ENCODE results near the gene RNASET2. TPM values are rescaled to one million over a fixed set of nuclear protein-coding genes. Genes with fewer than 3 reads are reported as not detected.
A peak's percentile ranks its signal among the peaks of the same experiment; 100 is the strongest.

RNASET2 gene
- total and polyA plus RNA-seq, 2 donors (not counting 1 experiment from before 2014, with no cell fraction given), result 12.9 to 18.0 TPM

DNA sequence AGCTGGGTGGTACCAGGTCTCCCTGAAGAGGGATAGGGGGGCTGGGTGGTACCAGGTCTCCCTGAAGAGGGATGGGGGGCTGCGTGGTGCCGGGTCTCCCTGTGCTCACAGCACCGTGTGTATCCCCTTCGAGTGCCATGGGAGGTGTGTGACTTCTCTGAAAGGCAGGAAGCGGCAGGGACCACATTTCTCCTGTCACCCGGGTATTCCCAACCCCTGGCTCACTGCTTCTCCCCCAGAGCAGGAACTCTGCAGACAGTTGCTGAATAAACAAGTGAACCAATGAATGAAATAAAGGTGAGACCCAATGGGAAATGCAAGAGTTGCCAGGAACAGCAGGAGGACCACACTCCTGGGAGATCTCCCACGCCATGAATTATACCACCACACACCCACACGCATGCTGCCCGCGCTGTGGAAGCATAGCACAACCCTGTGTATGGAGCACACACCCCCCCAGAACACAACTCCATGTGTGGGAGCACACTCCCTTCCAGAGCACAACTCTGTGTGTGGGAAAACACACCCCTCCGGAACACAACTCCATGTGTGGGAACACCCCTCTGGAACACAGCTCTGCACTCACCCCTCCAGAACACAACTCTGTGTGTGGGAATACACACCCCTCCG, 50.7 kb downstream of the RNASET2 start:
- H4K20me1 ChIP-seq (ENCODE audit: control insufficient read depth, extremely low read depth, insufficient read depth, low read length), result no peaks in the 10 kb centered on the region
- no peak overlapping the region for H2AFZ ChIP-seq (ENCODE audit: low read length)
- no peak overlapping the region for H3K4me3 ChIP-seq (replicated peaks in 1 of 4; ENCODE audit: control extremely low read depth in 1 of 4, insufficient read depth in 1 of 4, low read depth in 3 of 4, low read length in 4 of 4)
- H3K9ac ChIP-seq (ENCODE audit: insufficient read depth, low read length), result no peak overlapping the region
- H3K79me2 ChIP-seq (ENCODE audit: control insufficient read depth, insufficient read depth, low read length), result no peaks in the 10 kb centered on the region
- H3K27ac ChIP-seq (ENCODE audit: insufficient read depth, low read length), result no peak overlapping the region
- H3K4me2 ChIP-seq (ENCODE audit: extremely low read depth, insufficient read depth, low read length), result no peak overlapping the region
- no peaks in the 10 kb centered on the region for H3K36me3 ChIP-seq (ENCODE audit: control insufficient read depth, insufficient read depth, low read length)
- no peaks in the 10 kb centered on the region for H3K9me3 ChIP-seq (ENCODE audit: control insufficient read depth, insufficient read depth, low read depth, low read length)
- no peak for TF ChIP-seq EZH2 (IDR thresholded peaks at IDR 0.05; ENCODE audit: low read length, missing control alignments)
- TF ChIP-seq, protein P1, sequence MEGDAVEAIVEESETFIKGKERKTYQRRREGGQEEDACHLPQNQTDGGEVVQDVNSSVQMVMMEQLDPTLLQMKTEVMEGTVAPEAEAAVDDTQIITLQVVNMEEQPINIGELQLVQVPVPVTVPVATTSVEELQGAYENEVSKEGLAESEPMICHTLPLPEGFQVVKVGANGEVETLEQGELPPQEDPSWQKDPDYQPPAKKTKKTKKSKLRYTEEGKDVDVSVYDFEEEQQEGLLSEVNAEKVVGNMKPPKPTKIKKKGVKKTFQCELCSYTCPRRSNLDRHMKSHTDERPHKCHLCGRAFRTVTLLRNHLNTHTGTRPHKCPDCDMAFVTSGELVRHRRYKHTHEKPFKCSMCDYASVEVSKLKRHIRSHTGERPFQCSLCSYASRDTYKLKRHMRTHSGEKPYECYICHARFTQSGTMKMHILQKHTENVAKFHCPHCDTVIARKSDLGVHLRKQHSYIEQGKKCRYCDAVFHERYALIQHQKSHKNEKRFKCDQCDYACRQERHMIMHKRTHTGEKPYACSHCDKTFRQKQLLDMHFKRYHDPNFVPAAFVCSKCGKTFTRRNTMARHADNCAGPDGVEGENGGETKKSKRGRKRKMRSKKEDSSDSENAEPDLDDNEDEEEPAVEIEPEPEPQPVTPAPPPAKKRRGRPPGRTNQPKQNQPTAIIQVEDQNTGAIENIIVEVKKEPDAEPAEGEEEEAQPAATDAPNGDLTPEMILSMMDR (conservative IDR thresholded peaks at IDR 0.05 in 1 of 2, IDR thresholded peaks at IDR 0.05 in 1 of 2; ENCODE audit: low read depth in 1 of 2, low read length in 2 of 2), result no peak
- no peak for DNase-seq (ENCODE audit: low read depth in 2 of 2)
- H3K27me3 ChIP-seq (ENCODE audit: control insufficient read depth, insufficient read depth, low read length), result no peaks in the 10 kb centered on the region
- no peaks in the 10 kb centered on the region for H3K4me1 ChIP-seq (ENCODE audit: control insufficient read depth, extremely low read depth, insufficient read depth, low read length)

- Histone ChIP-seq H3K9ac (ENCODE audit: insufficient read depth, low read length) (no peak overlapping the region), H3K4me2 (ENCODE audit: extremely low read depth, insufficient read depth, low read length) (no peak overlapping the region), H3K9me3 (ENCODE audit: control insufficient read depth, insufficient read depth, low read depth, low read length) (no peaks in the 10 kb centered on the region), H2AFZ (ENCODE audit: low read length) (no peak overlapping the region), H3K27me3 (ENCODE audit: control insufficient read depth, insufficient read depth, low read length) (no peaks in the 10 kb centered on the region), H3K27ac (ENCODE audit: insufficient read depth, low read length) (no peak overlapping the region), H3K4me1 (ENCODE audit: control insufficient read depth, extremely low read depth, insufficient read depth, low read length) (no peaks in the 10 kb centered on the region), H3K4me3 (replicated peaks in 1 of 4; ENCODE audit: control extremely low read depth in 1 of 4, insufficient read depth in 1 of 4, low read depth in 3 of 4, low read length in 4 of 4) (no peak overlapping the region), H3K79me2 (ENCODE audit: control insufficient read depth, insufficient read depth, low read length) (no peaks in the 10 kb centered on the region), H4K20me1 (ENCODE audit: control insufficient read depth, extremely low read depth, insufficient read depth, low read length) (no peaks in the 10 kb centered on the region), H3K36me3 (ENCODE audit: control insufficient read depth, insufficient read depth, low read length) (no peaks in the 10 kb centered on the region)
- TF ChIP-seq, protein P1 (conservative IDR thresholded peaks at IDR 0.05 in 1 of 2, IDR thresholded peaks at IDR 0.05 in 1 of 2; ENCODE audit: low read depth in 1 of 2, low read length in 2 of 2), result no peak
- no peak for TF ChIP-seq EZH2 (IDR thresholded peaks at IDR 0.05; ENCODE audit: low read length, missing control alignments)
- DNase-seq (ENCODE audit: low read depth in 2 of 2), result no peak
These were observed 51.3 kb downstream of the RNASET2 start for GRCh38 chr6:166905013-166905412.

GRCh38 chr6:166904101-166904746, 52.1 kb downstream of the RNASET2 start:
- Histone ChIP-seq H3K36me3 (ENCODE audit: control insufficient read depth, insufficient read depth, low read length) (no peaks in the 10 kb centered on the region), H3K27ac (ENCODE audit: insufficient read depth, low read length) (no peak overlapping the region), H3K27me3 (ENCODE audit: control insufficient read depth, insufficient read depth, low read length) (no peaks in the 10 kb centered on the region), H3K4me3 (replicated peaks in 1 of 4; ENCODE audit: control extremely low read depth in 1 of 4, insufficient read depth in 1 of 4, low read depth in 3 of 4, low read length in 4 of 4) (no peak overlapping the region), H3K79me2 (ENCODE audit: control insufficient read depth, insufficient read depth, low read length) (no peaks in the 10 kb centered on the region), H3K4me2 (ENCODE audit: extremely low read depth, insufficient read depth, low read length) (no peak overlapping the region), H3K9ac (ENCODE audit: insufficient read depth, low read length) (no peak overlapping the region), H3K9me3 (ENCODE audit: control insufficient read depth, insufficient read depth, low read depth, low read length) (no peaks in the 10 kb centered on the region), H3K4me1 (ENCODE audit: control insufficient read depth, extremely low read depth, insufficient read depth, low read length) (no peaks in the 10 kb centered on the region), H2AFZ (ENCODE audit: low read length) (no peak overlapping the region), H4K20me1 (ENCODE audit: control insufficient read depth, extremely low read depth, insufficient read depth, low read length) (no peaks in the 10 kb centered on the region)
- peak in 1 of 2 donors; percentile 27 for DNase-seq (ENCODE audit: low read depth in 2 of 2)
- no peak for TF ChIP-seq EZH2 (IDR thresholded peaks at IDR 0.05; ENCODE audit: low read length, missing control alignments)
- TF ChIP-seq, protein P1 (conservative IDR thresholded peaks at IDR 0.05 in 1 of 2, IDR thresholded peaks at IDR 0.05 in 1 of 2; ENCODE audit: low read depth in 1 of 2, low read length in 2 of 2), result no peak
